Measurements from ENCODE around the gene RBM18.

RBM18 gene

GRCh38 chr9:122221183-122221811, 43.3 kb downstream of the RBM18 start:
- Mint-ChIP-seq H3K9me3 (no peaks in the 10 kb centered on the region), H3K4me1 (peaks cover 26% of the 10 kb centered on the region), H3K27ac (no peak overlapping the region), H3K4me3 (no peak overlapping the region), H3K27me3 (peaks cover 99% of the 10 kb centered on the region), H3K36me3 (no peaks in the 10 kb centered on the region)
- CTCF ChIA-PET: interaction anchor here (0.7 kb wide), 1 partner anchor 708 kb away, joined by 4 read pairs; no protein-coding TSS in a partner anchor
- DNase-seq: no peak

GRCh38 chr9:122220673-122221182, 43.9 kb downstream of the RBM18 start:
- Mint-ChIP-seq H3K27me3 (peaks cover 99% of the 10 kb centered on the region), H3K36me3 (no peaks in the 10 kb centered on the region), H3K4me3 (no peak overlapping the region), H3K9me3 (no peaks in the 10 kb centered on the region), H3K4me1 (peaks cover 25% of the 10 kb centered on the region), H3K27ac (no peak overlapping the region)
- no peak for DNase-seq
- CTCF ChIA-PET: no interaction called here

- no peak for DNase-seq
- Mint-ChIP-seq H3K27ac (no peak overlapping the region), H3K27me3 (peaks cover 99% of the 10 kb centered on the region), H3K9me3 (no peaks in the 10 kb centered on the region), H3K36me3 (no peaks in the 10 kb centered on the region), H3K4me3 (no peak overlapping the region), H3K4me1 (peaks cover 25% of the 10 kb centered on the region)
- CTCF ChIA-PET: no interaction called here
Measured at GRCh38 chr9:122219856-122220672, 44.6 kb downstream of the RBM18 start.

DNA sequence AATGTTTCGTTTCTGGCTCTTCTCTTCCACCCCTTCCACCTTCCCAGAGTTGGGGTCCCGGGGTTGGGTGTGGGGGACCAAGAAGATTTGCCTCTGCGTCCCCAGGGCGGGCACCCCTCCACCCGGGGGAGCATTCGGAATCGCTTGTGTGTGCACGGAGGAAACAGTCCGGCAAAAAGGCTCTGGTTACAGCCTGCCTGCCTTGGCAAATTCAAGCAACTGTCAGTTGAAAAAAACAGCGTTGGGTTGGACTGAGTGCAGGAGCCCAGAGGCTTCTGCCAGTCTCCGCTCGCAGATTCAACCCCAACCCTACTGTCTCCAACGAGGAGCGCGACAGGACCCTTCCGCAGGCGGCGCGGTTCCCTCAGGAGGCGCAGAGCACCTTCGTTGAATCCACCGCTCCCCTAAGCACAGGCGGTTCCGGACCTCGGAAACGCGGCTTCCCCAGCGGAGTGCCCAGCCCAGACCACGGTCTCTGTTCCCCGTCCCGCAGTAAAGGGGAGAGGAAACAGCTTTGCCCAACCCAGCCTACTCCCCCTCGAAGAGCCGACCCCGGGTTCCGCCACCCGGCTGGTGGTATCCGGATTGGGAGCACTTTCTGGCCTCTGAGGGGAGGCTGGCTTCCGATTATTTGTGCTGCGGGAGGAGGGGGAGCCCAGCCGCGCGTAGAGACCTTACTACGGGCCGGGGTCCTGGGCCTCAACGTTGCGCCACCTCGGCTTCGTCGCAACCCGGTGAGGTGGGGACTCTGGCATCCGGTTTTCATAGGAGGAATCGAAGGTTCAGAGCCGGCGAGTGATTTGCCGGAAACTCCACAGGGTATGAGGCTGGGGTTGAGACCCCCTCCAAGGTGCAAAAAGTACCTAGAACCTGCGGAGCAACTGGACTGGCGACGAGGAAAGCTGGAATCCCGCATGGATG, 45.4 kb downstream of the RBM18 start:
- peak overlapping the region; percentile 30 for H3K4me3 Mint-ChIP-seq
- peaks cover 29% of the 10 kb centered on the region for H3K4me1 Mint-ChIP-seq
- H3K36me3 Mint-ChIP-seq: no peaks in the 10 kb centered on the region
- H3K9me3 Mint-ChIP-seq: no peaks in the 10 kb centered on the region
- no peak overlapping the region for H3K27ac Mint-ChIP-seq
- no peak for DNase-seq
- CTCF ChIA-PET: no interaction called here
- peaks cover 96% of the 10 kb centered on the region for H3K27me3 Mint-ChIP-seq

- H3K4me3 Mint-ChIP-seq: no peak overlapping the region
- no peaks in the 10 kb centered on the region for H3K9me3 Mint-ChIP-seq
- CTCF ChIA-PET: interaction anchor here (0.6 kb wide), 1 partner anchor 93 kb away, joined by 3 read pairs; no protein-coding TSS in a partner anchor
- H3K27ac Mint-ChIP-seq: no peak overlapping the region
- no peaks in the 10 kb centered on the region for H3K36me3 Mint-ChIP-seq
- no peak for DNase-seq
- peaks cover 31% of the 10 kb centered on the region for H3K4me1 Mint-ChIP-seq
- H3K27me3 Mint-ChIP-seq: peaks cover 96% of the 10 kb centered on the region
Measured at GRCh38 chr9:122218071-122218934, 46.3 kb downstream of the RBM18 start.

- no peaks in the 10 kb centered on the region for H3K9me3 Mint-ChIP-seq
- no peak overlapping the region for H3K4me3 Mint-ChIP-seq
- peaks cover 96% of the 10 kb centered on the region for H3K27me3 Mint-ChIP-seq
- H3K4me1 Mint-ChIP-seq: peaks cover 37% of the 10 kb centered on the region
- DNase-seq: no peak
- CTCF ChIA-PET: interaction anchor here (0.6 kb wide), 2 partner anchors 93 to 334 kb away, joined by 3 read pairs; no protein-coding TSS in a partner anchor
- no peak overlapping the region for H3K27ac Mint-ChIP-seq
- H3K36me3 Mint-ChIP-seq: no peaks in the 10 kb centered on the region
Measured at GRCh38 chr9:122217640-122218039, 47.0 kb downstream of the RBM18 start.

- no peaks in the 10 kb centered on the region for H3K36me3 Mint-ChIP-seq
- no peaks in the 10 kb centered on the region for H3K9me3 Mint-ChIP-seq
- DNase-seq: no peak
- no peak overlapping the region for H3K4me3 Mint-ChIP-seq
- CTCF ChIA-PET: interaction anchor here (0.6 kb wide), 1 partner anchor 335 kb away, joined by 3 read pairs; no protein-coding TSS in a partner anchor
- peaks cover 37% of the 10 kb centered on the region for H3K4me1 Mint-ChIP-seq
- peaks cover 96% of the 10 kb centered on the region for H3K27me3 Mint-ChIP-seq
- H3K27ac Mint-ChIP-seq: no peak overlapping the region
Measured at GRCh38 chr9:122216798-122217418, 47.7 kb downstream of the RBM18 start.

GRCh38 chr9:122216138-122216797, 48.4 kb downstream of the RBM18 start:
- Mint-ChIP-seq H3K27me3 (peaks cover 96% of the 10 kb centered on the region), H3K4me1 (peaks cover 37% of the 10 kb centered on the region), H3K27ac (no peak overlapping the region), H3K4me3 (no peak overlapping the region), H3K9me3 (no peaks in the 10 kb centered on the region), H3K36me3 (no peaks in the 10 kb centered on the region)
- CTCF ChIA-PET: interaction anchor here (1.4 kb wide), 1 partner anchor 92 kb away, joined by 4 read pairs; no protein-coding TSS in a partner anchor
- DNase-seq: no peak

DNA sequence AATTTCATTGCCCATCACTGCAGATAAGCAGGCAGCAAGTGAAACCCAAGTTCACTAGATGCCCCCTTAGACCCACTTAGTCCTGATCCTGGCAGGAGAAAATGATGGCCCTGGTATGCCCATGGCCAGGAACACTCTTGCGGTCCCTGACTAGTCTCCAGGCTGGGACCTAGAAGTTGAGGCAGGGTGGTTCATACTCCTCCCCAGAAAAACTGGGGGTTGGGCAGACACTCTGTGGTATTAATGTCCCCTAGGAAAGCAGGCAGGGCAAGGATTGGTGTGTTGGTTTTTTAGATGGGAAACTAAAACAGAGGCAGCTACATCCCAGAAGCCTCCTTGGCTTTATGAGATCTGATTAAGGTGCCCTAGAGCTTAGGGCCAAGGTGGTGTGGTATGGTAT, 49.0 kb downstream of the RBM18 start:
- H3K9me3 Mint-ChIP-seq: no peaks in the 10 kb centered on the region
- no peak overlapping the region for H3K27ac Mint-ChIP-seq
- CTCF ChIA-PET: interaction anchor here (1.4 kb wide), 1 partner anchor 91 kb away, joined by 4 read pairs; no protein-coding TSS in a partner anchor
- H3K36me3 Mint-ChIP-seq: no peaks in the 10 kb centered on the region
- peaks cover 37% of the 10 kb centered on the region for H3K4me1 Mint-ChIP-seq
- H3K27me3 Mint-ChIP-seq: peaks cover 91% of the 10 kb centered on the region
- H3K4me3 Mint-ChIP-seq: no peak overlapping the region
- DNase-seq: no peak

- DNase-seq: no peak
- H3K4me3 Mint-ChIP-seq: peak overlapping the region; percentile 56
- H3K27ac Mint-ChIP-seq: no peak overlapping the region
- peaks cover 30% of the 10 kb centered on the region for H3K4me1 Mint-ChIP-seq
- H3K9me3 Mint-ChIP-seq: no peaks in the 10 kb centered on the region
- H3K27me3 Mint-ChIP-seq: peaks cover 86% of the 10 kb centered on the region
- CTCF ChIA-PET: no interaction called here
- H3K36me3 Mint-ChIP-seq: no peaks in the 10 kb centered on the region
Measured at GRCh38 chr9:122214507-122214906, 50.1 kb downstream of the RBM18 start.

DNA sequence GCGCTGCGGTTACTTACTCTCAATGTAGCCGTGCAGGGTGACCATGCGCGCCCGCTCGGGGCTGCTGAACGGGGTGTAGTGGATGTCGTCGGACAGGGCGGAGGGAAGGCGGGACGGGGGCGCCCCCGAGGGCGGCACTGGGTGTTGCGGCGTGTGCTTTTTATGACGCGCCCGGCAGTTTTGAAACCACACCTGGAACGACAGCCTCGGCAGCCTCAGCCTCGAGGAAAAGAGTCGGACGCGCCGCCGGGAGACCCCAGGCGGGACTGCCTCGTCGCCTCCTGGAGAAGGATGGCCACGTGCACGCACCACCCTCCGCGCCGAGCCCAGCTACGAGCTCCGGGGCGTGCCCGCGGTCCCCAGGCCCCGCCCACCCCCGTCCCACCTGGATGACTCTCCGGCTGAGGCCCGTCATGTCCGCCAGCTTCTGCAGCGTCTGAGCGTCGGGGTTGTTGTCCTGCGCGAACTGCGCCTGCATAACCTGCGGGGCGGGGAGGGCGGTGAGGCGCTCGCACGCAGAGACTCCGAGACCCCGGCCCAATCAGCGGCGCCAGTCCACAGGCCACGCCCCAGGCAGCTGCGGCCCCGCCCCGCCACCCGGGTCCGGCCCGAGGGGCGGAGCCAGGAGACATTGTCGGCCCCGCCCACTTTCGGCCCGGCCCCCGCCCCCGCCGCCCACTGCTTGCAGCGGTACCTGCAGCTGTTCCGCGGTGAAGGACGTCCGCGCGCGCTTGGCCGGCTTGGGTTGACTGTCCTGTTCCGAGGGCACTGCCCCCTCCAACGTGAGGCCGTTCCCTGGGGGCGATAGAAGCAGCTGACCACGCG, 50.8 kb downstream of the RBM18 start:
- Mint-ChIP-seq H3K27ac (no peak overlapping the region), H3K4me1 (peaks cover 23% of the 10 kb centered on the region), H3K4me3 (peak overlapping the region; percentile 36), H3K27me3 (peaks cover 83% of the 10 kb centered on the region), H3K9me3 (no peaks in the 10 kb centered on the region), H3K36me3 (no peaks in the 10 kb centered on the region)
- CTCF ChIA-PET: no interaction called here
- peak; percentile 77 for DNase-seq

DNA sequence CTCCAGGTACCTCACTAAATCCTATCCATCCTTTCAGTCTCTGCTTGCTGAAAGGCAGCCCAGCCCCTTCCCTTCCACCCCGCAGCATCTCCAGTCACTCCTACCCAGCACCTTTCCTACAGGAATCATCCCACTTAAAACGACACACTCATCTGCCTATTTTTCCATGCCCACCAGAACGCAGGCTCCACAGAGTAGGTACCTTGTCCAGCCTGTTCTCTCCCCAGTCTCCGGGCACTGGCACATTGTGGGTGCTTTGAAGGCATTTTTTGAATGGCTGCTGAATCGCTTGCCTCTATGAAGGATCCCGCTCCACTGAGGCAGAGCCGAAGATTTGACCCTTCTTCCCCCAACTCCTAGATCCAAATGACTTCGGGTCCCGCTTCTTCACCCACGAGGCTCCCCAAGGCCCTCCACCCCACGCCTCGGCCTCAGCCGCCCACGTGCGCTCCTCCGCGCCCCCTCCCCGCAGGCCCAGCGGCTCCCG, 51.5 kb downstream of the RBM18 start:
- H3K27me3 Mint-ChIP-seq: peaks cover 77% of the 10 kb centered on the region
- peak overlapping the region; percentile 48 for H3K4me3 Mint-ChIP-seq
- no peak for DNase-seq
- H3K36me3 Mint-ChIP-seq: no peaks in the 10 kb centered on the region
- peaks cover 17% of the 10 kb centered on the region for H3K4me1 Mint-ChIP-seq
- no peak overlapping the region for H3K27ac Mint-ChIP-seq
- CTCF ChIA-PET: interaction anchor here (1.1 kb wide), 1 partner anchor 88 kb away, joined by 3 read pairs; no protein-coding TSS in a partner anchor
- no peaks in the 10 kb centered on the region for H3K9me3 Mint-ChIP-seq

Data from activated naive CD4-positive, alpha-beta T cell treated with anti-CD3 and anti-CD28 coated beads, Interleukin-2, amount 10 ng/mL, durations not matched to agents 7 days and 5 days (primary cell).